ENCODE data around the gene INTU. TPM values are rescaled to one million over a fixed set of nuclear protein-coding genes. Genes with fewer than 3 reads are reported as not detected.

Gene INTU
- total RNA-seq, 1 experiment from 2014 or later = 1.1 TPM

DNA sequence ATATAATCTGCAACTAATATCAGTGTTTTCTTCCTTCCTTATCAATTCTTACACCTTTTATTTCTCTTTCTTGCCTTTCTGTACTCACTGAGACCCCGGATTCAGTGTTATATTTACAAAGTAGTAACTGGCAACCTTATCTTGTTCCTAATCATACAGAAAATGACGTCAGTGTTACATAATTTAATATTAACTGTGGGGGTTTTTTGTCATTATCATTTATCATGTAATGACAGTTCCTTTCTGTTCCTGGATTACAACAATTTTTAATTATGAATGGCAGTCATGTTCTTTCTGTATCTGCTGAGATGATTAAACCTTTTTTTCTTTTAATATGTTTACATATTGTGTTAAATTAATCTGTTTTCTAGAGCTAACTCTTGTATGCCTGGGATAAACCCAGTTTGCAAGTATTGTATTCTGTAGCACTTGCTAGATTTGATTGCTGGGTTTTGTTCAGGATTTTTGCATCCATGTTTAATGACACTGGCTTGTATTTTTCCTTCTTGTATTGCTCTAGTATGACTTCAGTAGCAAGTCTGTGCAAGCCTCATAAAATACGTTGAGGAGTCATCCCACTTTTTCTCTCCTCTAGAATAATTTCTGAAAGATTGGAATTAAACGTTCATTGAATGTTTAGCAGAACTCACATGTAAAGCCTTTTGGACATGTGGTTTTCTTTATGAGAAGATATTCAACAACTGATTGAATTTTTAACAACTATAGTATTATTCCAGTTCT lies 138.9 kb downstream of the INTU start:
- no peaks in the 10 kb centered on the region for H3F3A ChIP-seq (ENCODE audit: low read length, unreplicated experiment)
- no peak for DNase-seq
- no peaks in the 10 kb centered on the region for H3K4me1 ChIP-seq (ENCODE audit: insufficient read depth, low read length)
- H3K79me2 ChIP-seq (ENCODE audit: low read length) = no peaks in the 10 kb centered on the region
- no peaks in the 10 kb centered on the region for H3K9me3 ChIP-seq (ENCODE audit: low read length)
- no peak overlapping the region for H3K9ac ChIP-seq (ENCODE audit: low read length)
- H3K27me3 ChIP-seq (ENCODE audit: low read length) = no peaks in the 10 kb centered on the region
- BruUV-seq (replicated peaks) = no TSS peak
- H3K27ac ChIP-seq (ENCODE audit: low read length) = no peak overlapping the region
- no peaks in the 10 kb centered on the region for H4K20me1 ChIP-seq (ENCODE audit: low read length)
- intact Hi-C loops (cut with micrococcal nuclease) = no loop called here
- ChIA-PET CTCF (no interaction called here), POLR2A (ENCODE audit: unreplicated experiment) (no interaction called here)
- ATAC-seq = no peak
- no peak overlapping the region for H3K4me3 ChIP-seq (ENCODE audit: low read length)
- TF ChIP-seq, protein P1, sequence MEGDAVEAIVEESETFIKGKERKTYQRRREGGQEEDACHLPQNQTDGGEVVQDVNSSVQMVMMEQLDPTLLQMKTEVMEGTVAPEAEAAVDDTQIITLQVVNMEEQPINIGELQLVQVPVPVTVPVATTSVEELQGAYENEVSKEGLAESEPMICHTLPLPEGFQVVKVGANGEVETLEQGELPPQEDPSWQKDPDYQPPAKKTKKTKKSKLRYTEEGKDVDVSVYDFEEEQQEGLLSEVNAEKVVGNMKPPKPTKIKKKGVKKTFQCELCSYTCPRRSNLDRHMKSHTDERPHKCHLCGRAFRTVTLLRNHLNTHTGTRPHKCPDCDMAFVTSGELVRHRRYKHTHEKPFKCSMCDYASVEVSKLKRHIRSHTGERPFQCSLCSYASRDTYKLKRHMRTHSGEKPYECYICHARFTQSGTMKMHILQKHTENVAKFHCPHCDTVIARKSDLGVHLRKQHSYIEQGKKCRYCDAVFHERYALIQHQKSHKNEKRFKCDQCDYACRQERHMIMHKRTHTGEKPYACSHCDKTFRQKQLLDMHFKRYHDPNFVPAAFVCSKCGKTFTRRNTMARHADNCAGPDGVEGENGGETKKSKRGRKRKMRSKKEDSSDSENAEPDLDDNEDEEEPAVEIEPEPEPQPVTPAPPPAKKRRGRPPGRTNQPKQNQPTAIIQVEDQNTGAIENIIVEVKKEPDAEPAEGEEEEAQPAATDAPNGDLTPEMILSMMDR (conservative IDR thresholded peaks at IDR 0.05; ENCODE audit: low read depth, low read length) = no peak
- TF ChIP-seq EZH2 (IDR thresholded peaks at IDR 0.05; ENCODE audit: low read length, unreplicated experiment) (no peak), EZH2phosphoT487 (IDR thresholded peaks at IDR 0.05; ENCODE audit: borderline replicate concordance, low read length) (no peak)
- no peaks in the 10 kb centered on the region for H3K36me3 ChIP-seq (ENCODE audit: low read depth, low read length)
- H3K9me2 ChIP-seq (replicated peaks; ENCODE audit: low read length) = no peaks in the 10 kb centered on the region
- H2AFZ ChIP-seq (ENCODE audit: low read length) = no peak overlapping the region
- H3K4me2 ChIP-seq (ENCODE audit: low read length) = no peak overlapping the region

DNA sequence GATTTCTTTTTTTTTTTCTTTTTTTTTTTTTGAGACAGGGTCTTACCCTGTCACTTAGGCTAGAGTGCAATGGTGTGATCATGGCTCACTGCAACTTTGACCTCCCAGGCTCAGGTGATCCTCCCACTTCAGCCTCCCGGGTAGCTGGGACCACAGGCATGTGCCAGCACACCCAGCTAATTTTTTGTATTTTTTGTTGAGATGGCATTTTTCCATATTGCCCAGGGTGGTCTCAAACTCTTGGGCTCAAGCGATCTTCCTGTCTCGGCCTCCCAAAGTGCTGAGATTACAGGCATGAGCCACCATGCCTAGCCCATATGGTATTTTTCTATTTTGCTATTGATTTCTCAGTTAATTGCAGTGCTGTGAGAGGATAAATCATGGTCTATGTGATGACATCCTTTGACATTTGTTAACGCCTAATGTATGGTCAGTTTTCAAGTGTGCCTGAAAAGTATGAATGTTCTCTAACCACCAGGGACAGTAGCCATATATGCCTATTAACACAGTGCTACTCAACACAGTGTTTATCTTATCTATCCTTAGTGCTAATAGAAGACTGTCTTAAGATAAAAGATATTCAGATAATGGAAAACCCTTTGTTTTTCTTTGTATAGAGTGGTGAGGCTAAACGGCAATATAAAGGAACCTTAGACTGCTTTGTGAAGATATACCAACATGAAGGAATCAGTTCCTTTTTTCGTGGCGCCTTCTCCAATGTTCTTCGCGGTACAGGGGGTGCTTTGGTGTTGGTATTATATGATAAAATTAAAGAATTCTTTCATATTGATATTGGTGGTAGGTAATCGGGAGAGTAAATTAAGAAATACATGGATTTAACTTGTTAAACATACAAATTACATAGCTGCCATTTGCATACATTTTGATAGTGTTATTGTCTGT lies 140.3 kb downstream of the INTU start:
- H3K36me3 ChIP-seq (ENCODE audit: low read depth, low read length) = no peaks in the 10 kb centered on the region
- POLR2A ChIA-PET (ENCODE audit: unreplicated experiment) = no interaction called here
- TF ChIP-seq EZH2phosphoT487 (IDR thresholded peaks at IDR 0.05; ENCODE audit: borderline replicate concordance, low read length) (no peak), EZH2 (IDR thresholded peaks at IDR 0.05; ENCODE audit: low read length, unreplicated experiment) (no peak)
- TF ChIP-seq, protein P1 (conservative IDR thresholded peaks at IDR 0.05; ENCODE audit: low read depth, low read length) = no peak
- no peak overlapping the region for H3K27ac ChIP-seq (ENCODE audit: low read length)
- no peak overlapping the region for H3K4me3 ChIP-seq (ENCODE audit: low read length)
- no peaks in the 10 kb centered on the region for H3K79me2 ChIP-seq (ENCODE audit: low read length)
- intact Hi-C loops (cut with micrococcal nuclease) = no loop called here
- H3K4me2 ChIP-seq (ENCODE audit: low read length) = no peak overlapping the region
- H3K9me2 ChIP-seq (replicated peaks; ENCODE audit: low read length) = no peaks in the 10 kb centered on the region
- no peaks in the 10 kb centered on the region for H3K9me3 ChIP-seq (ENCODE audit: low read length)
- no TSS peak for BruUV-seq (replicated peaks)
- H2AFZ ChIP-seq (ENCODE audit: low read length) = no peak overlapping the region
- DNase-seq (no peak), ATAC-seq (no peak)
- H3K4me1 ChIP-seq (ENCODE audit: insufficient read depth, low read length) = no peaks in the 10 kb centered on the region
- no peaks in the 10 kb centered on the region for H4K20me1 ChIP-seq (ENCODE audit: low read length)
- H3K9ac ChIP-seq (ENCODE audit: low read length) = no peak overlapping the region
- H3K27me3 ChIP-seq (ENCODE audit: low read length) = no peaks in the 10 kb centered on the region
- no peaks in the 10 kb centered on the region for H3F3A ChIP-seq (ENCODE audit: low read length, unreplicated experiment)
- CTCF ChIA-PET = no interaction called here

DNA sequence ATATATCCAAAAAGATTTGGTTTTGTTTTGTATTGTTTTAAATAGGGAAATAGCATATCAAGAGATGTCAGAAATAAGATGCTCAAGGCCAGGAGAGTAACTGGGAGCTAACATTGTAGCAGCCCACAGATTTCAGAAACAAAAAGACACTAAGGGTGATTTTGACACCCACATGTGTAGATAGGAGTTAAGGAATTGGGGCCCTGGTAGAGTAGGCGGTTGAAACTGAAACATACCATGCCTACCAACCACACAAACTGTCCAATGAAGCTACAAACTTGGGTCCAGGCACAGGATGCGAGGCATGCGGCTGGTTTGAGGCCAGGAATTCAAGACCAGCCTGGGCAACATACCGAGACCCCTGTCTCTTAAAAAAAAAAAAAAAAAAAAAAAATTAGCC lies 143.1 kb downstream of the INTU start:
- H3K27ac ChIP-seq (ENCODE audit: low read length) = no peak overlapping the region
- no peak overlapping the region for H2AFZ ChIP-seq (ENCODE audit: low read length)
- no peaks in the 10 kb centered on the region for H3K9me3 ChIP-seq (ENCODE audit: low read length)
- no peak overlapping the region for H3K4me2 ChIP-seq (ENCODE audit: low read length)
- no peak overlapping the region for H3K4me3 ChIP-seq (ENCODE audit: low read length)
- H3K9ac ChIP-seq (ENCODE audit: low read length) = no peak overlapping the region
- ATAC-seq (no peak), DNase-seq (no peak)
- H3K79me2 ChIP-seq (ENCODE audit: low read length) = no peaks in the 10 kb centered on the region
- intact Hi-C loops (cut with micrococcal nuclease) = no loop called here
- no peak for TF ChIP-seq EZH2phosphoT487 (IDR thresholded peaks at IDR 0.05; ENCODE audit: borderline replicate concordance, low read length)
- TF ChIP-seq, protein P1 (conservative IDR thresholded peaks at IDR 0.05; ENCODE audit: low read depth, low read length) = no peak
- no peak for TF ChIP-seq EZH2 (IDR thresholded peaks at IDR 0.05; ENCODE audit: low read length, unreplicated experiment)
- H3F3A ChIP-seq (ENCODE audit: low read length, unreplicated experiment) = no peaks in the 10 kb centered on the region
- H3K27me3 ChIP-seq (ENCODE audit: low read length) = no peaks in the 10 kb centered on the region
- H3K9me2 ChIP-seq (replicated peaks; ENCODE audit: low read length) = no peaks in the 10 kb centered on the region
- no TSS peak for BruUV-seq (replicated peaks)
- H3K4me1 ChIP-seq (ENCODE audit: insufficient read depth, low read length) = no peaks in the 10 kb centered on the region
- POLR2A ChIA-PET (ENCODE audit: unreplicated experiment) = no interaction called here
- no peaks in the 10 kb centered on the region for H3K36me3 ChIP-seq (ENCODE audit: low read depth, low read length)
- CTCF ChIA-PET = no interaction called here
- H4K20me1 ChIP-seq (ENCODE audit: low read length) = no peaks in the 10 kb centered on the region

All from PC-3 (cell line).